B cell (primary cell): Measurements from ENCODE around the gene GANC. TPM values are rescaled to one million over a fixed set of nuclear protein-coding genes. Genes with fewer than 3 reads are reported as not detected.

Experiments
- ATAC-seq: fragments of 200-7000 bp; cut with Tn5 transposase; one replicate; pipeline ENCODE4 v1.10.0; 2021; ENCODE audit warnings: low read depth, mild to moderate bottlenecking, moderate number of reproducible peaks, moderate library complexity
- CTCF ChIA-PET: fragments of 350-600 bp; sonication (Branson Sonifier 250); formaldehyde crosslinking; loops from one replicate; lab custom pipeline; 2021; ENCODE audit warnings: antibody characterized with exemption, inconsistent platforms; lab: Charles Lee
- POLR2A ChIA-PET: fragments of 350-600 bp; sonication (Branson Sonifier 250); formaldehyde crosslinking; loops from one replicate; lab custom pipeline; 2021; ENCODE audit warnings: antibody characterized with exemption; lab: Charles Lee
- DNase-seq: peaks from one replicate; pipeline ENCODE4 v3.0.0; 2013
- H2AFZ ChIP-seq: 2 replicates; pipeline ENCODE4 v1.6.1; 2012; ENCODE audit warnings: mild to moderate bottlenecking, low read depth, low read length; ENCODE audit not compliant: insufficient read depth, poor library complexity, severe bottlenecking
- H3K27ac ChIP-seq, 2 donors: 1 replicate in 1 of 2; 2 replicates in 1 of 2; pipeline ENCODE4 v1.5.1; 2012 to 2013; ENCODE audit warnings: low read length in 2 of 2, mild to moderate bottlenecking in 2 of 2, moderate library complexity in 1 of 2
- H3K27me3 ChIP-seq, 4 experiments: fragments of 200-600 bp in 1 of 4; sonication (generic) in 1 of 4; replicated peaks in 1 of 4; 1 replicate in 2 of 4; 2 replicates in 2 of 4; pipeline versions ENCODE4 v1.6.1 to v1.7.0; 2013 to 2016; ENCODE audit warnings: low read length in 3 of 4, mild to moderate bottlenecking in 2 of 4, mixed read lengths in 1 of 4, moderate library complexity in 1 of 4; ENCODE audit not compliant: insufficient read depth in 4 of 4, control insufficient read depth in 3 of 4; ENCODE audit errors: control extremely low read depth in 1 of 4
- H3K36me3 ChIP-seq, 2 experiments: replicated peaks in 1 of 2; 1 replicate in 1 of 2; 2 replicates in 1 of 2; pipeline versions ENCODE4 v1.6.1 to v1.7.1; 2013; ENCODE audit warnings: low read length in 1 of 2; ENCODE audit not compliant: insufficient read depth in 2 of 2, control insufficient read depth in 1 of 2; ENCODE audit errors: control extremely low read depth in 1 of 2, extremely low read depth in 1 of 2
- H3K4me1 ChIP-seq, 2 donors: fragments of 200-600 bp in 1 of 2; sonication (generic) in 1 of 2; 1 replicate in 1 of 2; 2 replicates in 1 of 2; pipeline versions ENCODE4 v1.5.1 to v1.6.1; 2013 to 2017; ENCODE audit warnings: low read length in 2 of 2; ENCODE audit not compliant: control insufficient read depth in 2 of 2, insufficient read depth in 2 of 2
- H3K4me2 ChIP-seq: replicated peaks from 2 replicates; pipeline ENCODE3; 2012; ENCODE audit warnings: mild to moderate bottlenecking, low read depth, low read length; ENCODE audit not compliant: poor library complexity, severe bottlenecking
- H3K4me3 ChIP-seq, 5 experiments: fragments of 200-600 bp in 1 of 5; sonication (generic) in 1 of 5; 1 replicate in 3 of 5; 2 replicates in 2 of 5; pipeline versions ENCODE4 v1.5.1 to v1.7.0; 2011 to 2016; ENCODE audit warnings: low read length in 4 of 5, mild to moderate bottlenecking in 4 of 5, low read depth in 2 of 5, control low read depth in 1 of 5, moderate library complexity in 1 of 5; ENCODE audit not compliant: insufficient read depth in 1 of 5; ENCODE audit errors: control extremely low read depth in 1 of 5, extremely low read depth in 1 of 5
- H3K79me2 ChIP-seq: fragments of 200-600 bp; sonication (generic); one replicate; pipeline ENCODE4 v1.6.0; 2016; ENCODE audit warnings: low read length; ENCODE audit not compliant: control insufficient read depth, insufficient read depth
- H3K9ac ChIP-seq: fragments of 200-600 bp; sonication (generic); 2 replicates; pipeline ENCODE4 v1.6.1; 2017; ENCODE audit warnings: mild to moderate bottlenecking, low read length, moderate library complexity
- H3K9me3 ChIP-seq, 3 donors: one replicate each; pipeline versions ENCODE4 v1.6.1 to v1.7.1; 2013; ENCODE audit warnings: low read length in 2 of 3; ENCODE audit not compliant: control insufficient read depth in 2 of 3, insufficient read depth in 1 of 3; ENCODE audit errors: control extremely low read depth in 1 of 3
- H4K20me1 ChIP-seq: 2 replicates; pipeline ENCODE4 v1.6.0; 2012; ENCODE audit warnings: mild to moderate bottlenecking, low read length; ENCODE audit not compliant: insufficient read depth, control insufficient read depth, poor library complexity, severe bottlenecking
- H3K27ac Mint-ChIP-seq: one replicate; pipeline ENCODE4 v1.8.0; 2021; ENCODE audit warnings: mixed read lengths
- H3K27me3 Mint-ChIP-seq: one replicate; pipeline ENCODE4 v1.8.0; 2021; ENCODE audit warnings: mixed read lengths
- H3K4me1 Mint-ChIP-seq: one replicate; pipeline ENCODE4 v1.8.0; 2021; ENCODE audit warnings: mixed read lengths
- H3K4me3 Mint-ChIP-seq: one replicate; pipeline ENCODE4 v1.8.0; 2021; ENCODE audit warnings: mixed read lengths
- H3K9me3 Mint-ChIP-seq: one replicate; pipeline ENCODE4 v1.8.0; 2022; ENCODE audit warnings: mixed read lengths; ENCODE audit not compliant: insufficient read depth
- CTCF ChIP-seq: fragments of 200-600 bp; IDR thresholded peaks from one replicate; pipeline ENCODE4 v1.8.0; 2022; ENCODE audit warnings: antibody characterized with exemption, mild to moderate bottlenecking
- EZH2 ChIP-seq: IDR thresholded peaks from 2 replicates; pipeline ENCODE4 v1.6.1; 2012; ENCODE audit warnings: borderline replicate concordance, low read depth, mild to moderate bottlenecking, moderate library complexity, low read length; ENCODE audit not compliant: insufficient read depth, poor library complexity, severe bottlenecking
- WGBS: methylation state at CpG from one replicate; pipeline ENCODE4 v1.1.5; 2013; ENCODE audit warnings: missing lambda C conversion rate; ENCODE audit not compliant: insufficient coverage; 5-methylcytosine and 5-hydroxymethylcytosine counted together
- intact Hi-C: fragments of 100-400 bp; cut with micrococcal nuclease; formaldehyde crosslinking; loops from one replicate; pipeline ENCODE4 v1.10.0; 2022
- polyA plus RNA-seq: library from polyadenylated mRNA; depleted of rRNA; stranded (reverse); fragments of >200 nt; gene quantifications from 2 replicates; pipeline ENCODE4 v1.2.3, GENCODE V29; 2012
- total RNA-seq, 2 donors: library from RNA; stranded (reverse); fragments of 120-200 nt in 1 of 2; gene quantifications; 1 replicate in 1 of 2; 2 replicates in 1 of 2; pipeline versions ENCODE4 v1.2.3 to v1.2.4, GENCODE V29; 2013 to 2022

Gene GANC
- total and polyA plus RNA-seq, 2 donors (not counting 1 experiment from before 2014, with no cell fraction given): 43.5 to 122 TPM

GRCh38 chr15:42319206-42319605 is 46.2 kb downstream of the GANC start:
- Mint-ChIP-seq H3K27ac (no peak overlapping the region), H3K4me1 (no peaks in the 10 kb centered on the region), H3K27me3 (no peaks in the 10 kb centered on the region), H3K9me3 (no peaks in the 10 kb centered on the region), H3K4me3 (no peak overlapping the region)
- intact Hi-C loops: no loop called here
- Histone ChIP-seq H3K27me3 (no peaks in the 10 kb centered on the region), H3K9me3 (no peaks in the 10 kb centered on the region), H2AFZ (no peak overlapping the region), H3K27ac (no peak overlapping the region), H3K4me1 (no peaks in the 10 kb centered on the region), H3K79me2 (no peaks in the 10 kb centered on the region), H3K4me2 (no peak overlapping the region), H3K36me3 (peaks cover 13 to 48% of the 10 kb centered on the region in 2 experiments), H3K9ac (no peak overlapping the region), H4K20me1 (no peaks in the 10 kb centered on the region), H3K4me3 (no peak overlapping the region)
- 100% methylated on average over 1 of the region's 2 CpGs for WGBS
- ChIA-PET POLR2A (no interaction called here), CTCF (no interaction called here)
- no peak for ATAC-seq
- TF ChIP-seq EZH2: no peak
- DNase-seq: no peak

- Histone ChIP-seq H3K4me3 (no peak overlapping the region), H3K4me2 (no peak overlapping the region), H3K27me3 (no peaks in the 10 kb centered on the region), H3K4me1 (no peaks in the 10 kb centered on the region), H3K36me3 (peaks cover 26 to 75% of the 10 kb centered on the region in 2 experiments), H3K79me2 (no peaks in the 10 kb centered on the region), H4K20me1 (no peaks in the 10 kb centered on the region), H3K9me3 (no peaks in the 10 kb centered on the region), H2AFZ (no peak overlapping the region), H3K9ac (no peak overlapping the region), H3K27ac (no peak overlapping the region)
- ATAC-seq (no peak), DNase-seq (no peak)
- CTCF ChIA-PET: interaction anchor here (0.7 kb wide), 1 partner anchor 742 kb away, joined by 3 read pairs; no protein-coding TSS in a partner anchor
- H3K27me3 Mint-ChIP-seq: no peaks in the 10 kb centered on the region
- POLR2A ChIA-PET: no interaction called here
- no CpG with 5 or more reads among the region's 4 CpGs for WGBS
- TF ChIP-seq EZH2 (no peak), CTCF (no peak)
- no peak overlapping the region for H3K4me3 Mint-ChIP-seq
- no peak overlapping the region for H3K27ac Mint-ChIP-seq
- intact Hi-C loops: no loop called here
- no peaks in the 10 kb centered on the region for H3K4me1 Mint-ChIP-seq
- no peaks in the 10 kb centered on the region for H3K9me3 Mint-ChIP-seq
These were observed 51.3 kb downstream of the GANC start for GRCh38 chr15:42324308-42324707.
